GM12878 (cell line): Measurements from ENCODE around the gene AMPD3. TPM values are rescaled to one million over a fixed set of nuclear protein-coding genes. Genes with fewer than 3 reads are reported as not detected.
A peak's percentile ranks its signal among the peaks of the same experiment; 100 is the strongest.

Experiments used
- ATF3 ChIP-seq: IDR thresholded peaks from 2 replicates; pipeline ENCODE4 v1.6.1; 2011; ENCODE audit warnings: low read depth, mild to moderate bottlenecking, low read length, moderate library complexity, borderline replicate concordance; ENCODE audit errors: extremely low read depth
- CHD1 ChIP-seq: IDR thresholded peaks from 2 replicates; pipeline ENCODE4 v1.6.1; 2012; ENCODE audit warnings: low read depth, low read length, improper control_type of control experiment
- DPF2 ChIP-seq: fragments of 450-650 bp; IDR thresholded peaks from 2 replicates; pipeline ENCODE4 v1.6.1; 2017; ENCODE audit warnings: mild to moderate bottlenecking
- FOXK2 ChIP-seq: fragments of 450-650 bp; IDR thresholded peaks from 2 replicates; pipeline ENCODE4 v1.6.1; 2017; ENCODE audit warnings: mild to moderate bottlenecking, moderate library complexity
- GATAD2B ChIP-seq: fragments of 450-650 bp; conservative IDR thresholded peaks from 2 replicates; pipeline ENCODE4 v1.6.1; 2017; ENCODE audit warnings: low read depth, mild to moderate bottlenecking, moderate library complexity
- HDAC2 ChIP-seq: fragments of 200-600 bp; sonication (generic); IDR thresholded peaks from 2 replicates; pipeline ENCODE4 v1.6.1; 2017
- LARP7 ChIP-seq: fragments of 450-650 bp; IDR thresholded peaks from 2 replicates; pipeline ENCODE4 v1.6.1; 2017; ENCODE audit warnings: mild to moderate bottlenecking
- MTA2 ChIP-seq: fragments of 450-650 bp; IDR thresholded peaks from 2 replicates; pipeline ENCODE4 v1.6.1; 2016; ENCODE audit warnings: low read depth, mild to moderate bottlenecking, moderate library complexity
- MYC ChIP-seq: IDR thresholded peaks from 2 replicates; pipeline ENCODE4 v1.6.1; 2011; ENCODE audit warnings: mild to moderate bottlenecking, low read length, moderate library complexity, inconsistent platforms; ENCODE audit not compliant: insufficient read depth, insufficient replicate concordance, insufficient read length, severe bottlenecking
- NFYA ChIP-seq: IDR thresholded peaks from 2 replicates; pipeline ENCODE4 v1.6.1; 2011; ENCODE audit warnings: low read depth, mild to moderate bottlenecking, low read length, improper control_type of control experiment, borderline replicate concordance
- RCOR1 ChIP-seq: conservative IDR thresholded peaks from 2 replicates; pipeline ENCODE4 v1.6.1; 2012; ENCODE audit warnings: low read depth, low read length, improper control_type of control experiment
- SREBF2 ChIP-seq: IDR thresholded peaks from 2 replicates; pipeline ENCODE4 v1.6.1; 2012; ENCODE audit warnings: mild to moderate bottlenecking, low read length
- STAT3 ChIP-seq: IDR thresholded peaks from 2 replicates; pipeline ENCODE4 v1.6.1; 2011; ENCODE audit warnings: low read depth, low read length, improper control_type of control experiment
- YBX1 ChIP-seq: fragments of 450-650 bp; IDR thresholded peaks from 2 replicates; pipeline ENCODE4 v1.6.1; 2016; ENCODE audit warnings: antibody characterized with exemption
- ZBED1 ChIP-seq: IDR thresholded peaks from 2 replicates; pipeline ENCODE4 v1.6.1; 2016; ENCODE audit warnings: borderline replicate concordance
- ZBTB40 ChIP-seq: fragments of 450-650 bp; IDR thresholded peaks from 2 replicates; pipeline ENCODE4 v1.6.1; 2016; ENCODE audit warnings: mild to moderate bottlenecking, moderate library complexity, borderline replicate concordance
- polyA plus RNA-seq, 11 experiments: library from polyadenylated mRNA; depleted of rRNA in 4 of 11; unstranded in 6 of 11; stranded (reverse) in 5 of 11; fragments of >200 nt; fragmentation: Nextera tagmentation in 4 of 11; fragmentation: Illumina TruSeq in 1 of 11; extraction: Ambion mirVana in 4 of 11; extraction: Trizol in 1 of 11; gene quantifications; 1 replicate in 1 of 11; 2 replicates in 10 of 11; pipeline versions ENCODE4 v1.2.1 to v1.2.3, GENCODE V29; 2011 to 2016; ENCODE audit warnings: inconsistent platforms in 2 of 11, missing spikeins in 2 of 11, low read depth in 1 of 11
- total RNA-seq, 4 experiments: library from RNA; depleted of rRNA in 3 of 4; stranded (reverse); fragments of >200 nt in 3 of 4; fragmentation: Illumina TruSeq in 1 of 4; extraction: Trizol in 1 of 4; gene quantifications; 2 replicates each; pipeline versions ENCODE4 v1.2.1 to v1.2.3, GENCODE V29; 2013 to 2021
- TF ChIP-seq, protein P1 (sequence below): fragments of 450-650 bp; formaldehyde crosslinking; IDR thresholded peaks from 2 replicates; pipeline ENCODE4 v1.4.0; 2022; ENCODE audit warnings: mild to moderate bottlenecking, moderate library complexity
- TF ChIP-seq, protein P2 (sequence below): fragments of 450-650 bp; IDR thresholded peaks from 2 replicates; pipeline ENCODE4 v1.6.1; 2014; ENCODE audit warnings: mild to moderate bottlenecking
- TF ChIP-seq, protein P3 (sequence below): fragments of 450-650 bp; conservative IDR thresholded peaks from 2 replicates; pipeline ENCODE4 v1.6.1; 2017; ENCODE audit warnings: mild to moderate bottlenecking, moderate library complexity

Gene AMPD3
- total and polyA plus RNA-seq, 10 of the 15 experiments (the other 5 are each of a cell fraction or from before 2014, with no cell fraction given): 5.6 to 28.6 (median 15.9) TPM

DNA sequence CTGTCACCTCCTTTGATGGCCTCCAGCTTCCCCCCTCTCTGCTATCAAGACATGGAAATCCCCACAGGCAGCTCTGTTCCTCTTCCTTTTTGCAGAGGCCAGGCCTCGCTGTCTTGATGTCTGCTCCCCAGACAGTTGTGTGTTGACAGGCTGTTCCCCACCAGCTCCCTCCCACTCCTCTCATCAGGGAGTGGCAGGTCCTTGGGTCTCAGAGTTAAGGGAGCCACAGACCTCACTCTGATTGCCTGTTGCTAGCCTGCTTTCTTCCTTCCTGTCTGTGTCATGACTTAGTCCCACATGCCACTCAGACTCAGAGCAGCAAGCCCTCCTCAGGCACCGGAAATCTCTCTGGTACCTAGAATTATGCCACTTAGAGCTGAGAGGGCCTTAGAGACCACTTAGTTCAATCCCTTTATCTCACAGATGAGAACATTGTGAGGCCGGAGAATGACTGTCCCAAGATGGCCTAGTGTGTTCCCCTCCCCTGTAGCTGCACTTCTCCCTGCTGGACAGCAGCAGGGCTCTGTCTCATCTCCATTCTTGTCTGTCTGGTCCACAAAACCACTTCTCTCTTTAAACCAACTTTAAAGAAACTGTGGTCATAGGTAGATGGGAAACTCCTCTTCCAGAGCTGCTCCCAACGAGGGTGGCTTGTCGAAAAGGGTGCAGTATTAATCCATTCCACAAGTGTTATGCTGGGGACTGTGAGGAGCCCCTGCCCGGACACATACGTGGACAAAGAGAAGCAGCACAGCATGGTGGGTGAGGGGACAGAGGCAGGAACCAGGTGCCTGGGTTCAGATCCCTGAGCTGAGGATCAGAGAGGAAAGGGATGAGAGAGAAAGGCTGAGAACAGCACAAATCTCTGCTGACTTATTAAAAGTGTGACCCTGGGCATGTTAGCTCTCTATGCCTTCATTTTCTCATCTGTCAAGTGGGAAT, 4.2 kb downstream of the AMPD3 start (continued):
- peak; percentile 25; the same call in 1 of the 2 replicates for TF ChIP-seq ZBTB40
- TF ChIP-seq ZBED1: peak; percentile 76; the same call in 1 of the 2 replicates
- TF ChIP-seq, protein P1, sequence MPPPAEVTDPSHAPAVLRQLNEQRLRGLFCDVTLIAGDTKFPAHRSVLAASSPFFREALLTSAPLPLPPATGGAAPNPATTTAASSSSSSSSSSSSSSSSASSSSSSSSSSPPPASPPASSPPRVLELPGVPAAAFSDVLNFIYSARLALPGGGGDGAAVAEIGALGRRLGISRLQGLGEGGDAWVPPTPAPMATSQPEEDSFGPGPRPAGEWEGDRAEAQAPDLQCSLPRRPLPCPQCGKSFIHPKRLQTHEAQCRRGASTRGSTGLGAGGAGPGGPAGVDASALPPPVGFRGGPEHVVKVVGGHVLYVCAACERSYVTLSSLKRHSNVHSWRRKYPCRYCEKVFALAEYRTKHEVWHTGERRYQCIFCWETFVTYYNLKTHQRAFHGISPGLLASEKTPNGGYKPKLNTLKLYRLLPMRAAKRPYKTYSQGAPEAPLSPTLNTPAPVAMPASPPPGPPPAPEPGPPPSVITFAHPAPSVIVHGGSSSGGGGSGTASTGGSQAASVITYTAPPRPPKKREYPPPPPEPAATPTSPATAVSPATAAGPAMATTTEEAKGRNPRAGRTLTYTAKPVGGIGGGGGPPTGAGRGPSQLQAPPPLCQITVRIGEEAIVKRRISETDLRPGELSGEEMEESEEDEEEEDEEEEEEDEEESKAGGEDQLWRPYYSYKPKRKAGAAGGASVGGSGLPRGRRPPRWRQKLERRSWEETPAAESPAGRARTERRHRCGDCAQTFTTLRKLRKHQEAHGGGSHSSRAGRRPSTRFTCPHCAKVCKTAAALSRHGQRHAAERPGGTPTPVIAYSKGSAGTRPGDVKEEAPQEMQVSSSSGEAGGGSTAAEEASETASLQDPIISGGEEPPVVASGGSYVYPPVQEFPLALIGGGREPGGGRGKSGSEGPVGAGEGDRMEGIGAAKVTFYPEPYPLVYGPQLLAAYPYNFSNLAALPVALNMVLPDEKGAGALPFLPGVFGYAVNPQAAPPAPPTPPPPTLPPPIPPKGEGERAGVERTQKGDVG: no peak
- no peak for TF ChIP-seq RCOR1
- no peak for TF ChIP-seq YBX1
- TF ChIP-seq, protein P2, sequence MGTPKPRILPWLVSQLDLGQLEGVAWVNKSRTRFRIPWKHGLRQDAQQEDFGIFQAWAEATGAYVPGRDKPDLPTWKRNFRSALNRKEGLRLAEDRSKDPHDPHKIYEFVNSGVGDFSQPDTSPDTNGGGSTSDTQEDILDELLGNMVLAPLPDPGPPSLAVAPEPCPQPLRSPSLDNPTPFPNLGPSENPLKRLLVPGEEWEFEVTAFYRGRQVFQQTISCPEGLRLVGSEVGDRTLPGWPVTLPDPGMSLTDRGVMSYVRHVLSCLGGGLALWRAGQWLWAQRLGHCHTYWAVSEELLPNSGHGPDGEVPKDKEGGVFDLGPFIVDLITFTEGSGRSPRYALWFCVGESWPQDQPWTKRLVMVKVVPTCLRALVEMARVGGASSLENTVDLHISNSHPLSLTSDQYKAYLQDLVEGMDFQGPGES: no peak
- TF ChIP-seq, protein P3, sequence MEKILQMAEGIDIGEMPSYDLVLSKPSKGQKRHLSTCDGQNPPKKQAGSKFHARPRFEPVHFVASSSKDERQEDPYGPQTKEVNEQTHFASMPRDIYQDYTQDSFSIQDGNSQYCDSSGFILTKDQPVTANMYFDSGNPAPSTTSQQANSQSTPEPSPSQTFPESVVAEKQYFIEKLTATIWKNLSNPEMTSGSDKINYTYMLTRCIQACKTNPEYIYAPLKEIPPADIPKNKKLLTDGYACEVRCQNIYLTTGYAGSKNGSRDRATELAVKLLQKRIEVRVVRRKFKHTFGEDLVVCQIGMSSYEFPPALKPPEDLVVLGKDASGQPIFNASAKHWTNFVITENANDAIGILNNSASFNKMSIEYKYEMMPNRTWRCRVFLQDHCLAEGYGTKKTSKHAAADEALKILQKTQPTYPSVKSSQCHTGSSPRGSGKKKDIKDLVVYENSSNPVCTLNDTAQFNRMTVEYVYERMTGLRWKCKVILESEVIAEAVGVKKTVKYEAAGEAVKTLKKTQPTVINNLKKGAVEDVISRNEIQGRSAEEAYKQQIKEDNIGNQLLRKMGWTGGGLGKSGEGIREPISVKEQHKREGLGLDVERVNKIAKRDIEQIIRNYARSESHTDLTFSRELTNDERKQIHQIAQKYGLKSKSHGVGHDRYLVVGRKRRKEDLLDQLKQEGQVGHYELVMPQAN: 0 out of 2 replicates have a peak, but pooled peaks have one; percentile 49
- TF ChIP-seq GATAD2B: peak; percentile 37; the same call in 1 of the 2 replicates
- no peak for TF ChIP-seq LARP7
- no peak for TF ChIP-seq SREBF2
- TF ChIP-seq NFYA: no peak
- TF ChIP-seq DPF2: peak; percentile 79; the same call in 1 of the 2 replicates
- no peak for TF ChIP-seq HDAC2
- no peak for TF ChIP-seq FOXK2
- TF ChIP-seq MTA2: 0 out of 2 replicates have a peak, but pooled peaks have one; percentile 24
- TF ChIP-seq MYC: no peak
- no peak for TF ChIP-seq STAT3
- TF ChIP-seq CHD1: no peak
- TF ChIP-seq ATF3: no peak
